Measurements from ENCODE around the gene PSMF1. TPM values are rescaled to one million over a fixed set of nuclear protein-coding genes. Genes with fewer than 3 reads are reported as not detected.

The PSMF1 gene
- total RNA-seq, 4 donors from 2014 or later, result 70.0 to 111 (median 89.0) TPM

DNA sequence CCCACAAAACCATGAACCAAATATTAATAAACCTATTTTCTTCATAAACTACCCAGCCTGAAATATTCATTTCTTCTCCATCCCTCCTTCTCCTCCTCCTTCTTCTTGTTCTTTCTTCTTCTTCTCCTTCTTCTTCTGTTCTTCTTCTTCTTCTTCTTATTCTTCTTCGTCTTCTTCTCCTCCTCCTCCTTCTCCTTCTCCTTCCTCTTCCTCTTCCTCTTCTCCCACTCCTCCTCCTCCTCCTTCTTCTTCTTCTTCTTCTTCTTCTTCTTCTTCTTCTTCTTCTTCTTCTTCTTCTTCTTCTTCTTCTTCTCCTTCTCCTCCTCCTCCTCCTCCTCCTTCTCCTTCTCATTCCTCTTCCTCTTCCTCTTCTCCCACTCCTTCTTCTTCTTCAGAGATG, 71.4 kb downstream of the PSMF1 start:
- Histone ChIP-seq H3K36me3 (no peaks in the 10 kb centered on the region), H3K27me3 (peaks cover 0 to 38% (median 4%) of the 10 kb centered on the region in 4 donors), H3K4me1 (peaks cover 5 to 16% (median 8%) of the 10 kb centered on the region in 3 donors), H3K27ac (no peak overlapping the region), H3K9me3 (no peaks in the 10 kb centered on the region), H3K4me3 (no peak overlapping the region)
- WGBS, 2 donors, result 56 to 71% methylated on average over 1 of the region's 1 CpG
- TF ChIP-seq POLR2A (IDR thresholded peaks at IDR 0.05), result no peak
- TF ChIP-seq, protein P1, sequence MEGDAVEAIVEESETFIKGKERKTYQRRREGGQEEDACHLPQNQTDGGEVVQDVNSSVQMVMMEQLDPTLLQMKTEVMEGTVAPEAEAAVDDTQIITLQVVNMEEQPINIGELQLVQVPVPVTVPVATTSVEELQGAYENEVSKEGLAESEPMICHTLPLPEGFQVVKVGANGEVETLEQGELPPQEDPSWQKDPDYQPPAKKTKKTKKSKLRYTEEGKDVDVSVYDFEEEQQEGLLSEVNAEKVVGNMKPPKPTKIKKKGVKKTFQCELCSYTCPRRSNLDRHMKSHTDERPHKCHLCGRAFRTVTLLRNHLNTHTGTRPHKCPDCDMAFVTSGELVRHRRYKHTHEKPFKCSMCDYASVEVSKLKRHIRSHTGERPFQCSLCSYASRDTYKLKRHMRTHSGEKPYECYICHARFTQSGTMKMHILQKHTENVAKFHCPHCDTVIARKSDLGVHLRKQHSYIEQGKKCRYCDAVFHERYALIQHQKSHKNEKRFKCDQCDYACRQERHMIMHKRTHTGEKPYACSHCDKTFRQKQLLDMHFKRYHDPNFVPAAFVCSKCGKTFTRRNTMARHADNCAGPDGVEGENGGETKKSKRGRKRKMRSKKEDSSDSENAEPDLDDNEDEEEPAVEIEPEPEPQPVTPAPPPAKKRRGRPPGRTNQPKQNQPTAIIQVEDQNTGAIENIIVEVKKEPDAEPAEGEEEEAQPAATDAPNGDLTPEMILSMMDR (IDR thresholded peaks at IDR 0.05), result no peak
- no peak for DNase-seq
- intact Hi-C loops (cut with DNase I), result no loop called here

- Histone ChIP-seq H3K4me3 (no peak overlapping the region), H3K36me3 (no peaks in the 10 kb centered on the region), H3K27ac (no peak overlapping the region), H3K27me3 (peaks cover 0 to 28% (median 0%) of the 10 kb centered on the region in 4 donors), H3K4me1 (peaks cover 0 to 6% (median 3%) of the 10 kb centered on the region in 3 donors), H3K9me3 (no peaks in the 10 kb centered on the region)
- 70 to 76% methylated on average over 2 to 3 of the region's 3 CpGs for WGBS, 2 donors
- no peak for DNase-seq
- intact Hi-C loops (cut with DNase I), result no loop called here
- TF ChIP-seq POLR2A (IDR thresholded peaks at IDR 0.05), result no peak
- TF ChIP-seq, protein P1 (IDR thresholded peaks at IDR 0.05), result no peak
Observed at GRCh38 chr20:1190847-1191246, 72.4 kb downstream of the PSMF1 start.

DNA sequence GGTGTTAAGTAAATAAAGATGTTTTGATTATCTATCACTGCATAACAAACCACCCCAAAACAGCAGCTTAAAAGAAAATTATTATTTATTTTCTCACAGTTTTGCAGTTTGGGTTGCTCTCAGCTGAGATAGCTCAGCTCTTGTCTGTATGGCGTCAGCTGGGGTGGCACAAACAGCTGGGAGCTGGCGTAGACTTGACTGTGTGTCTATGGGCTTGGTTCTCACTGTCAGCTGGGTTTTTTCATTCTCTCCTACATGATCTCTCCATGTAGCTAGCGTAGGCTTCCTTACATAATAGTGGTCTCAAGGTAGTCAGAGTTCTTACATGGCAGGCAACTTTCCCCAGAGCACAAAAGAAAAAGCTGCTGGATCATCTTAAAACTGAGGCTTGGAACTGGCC, 72.9 kb downstream of the PSMF1 start:
- DNase-seq, result no peak
- Histone ChIP-seq H3K4me3 (no peak overlapping the region), H3K27ac (no peak overlapping the region), H3K36me3 (no peaks in the 10 kb centered on the region), H3K4me1 (peaks cover 0 to 1% (median 0%) of the 10 kb centered on the region in 3 donors), H3K9me3 (no peaks in the 10 kb centered on the region), H3K27me3 (peaks cover 0 to 24% (median 0%) of the 10 kb centered on the region in 4 donors)
- no peak for TF ChIP-seq POLR2A (IDR thresholded peaks at IDR 0.05)
- TF ChIP-seq, protein P1 (IDR thresholded peaks at IDR 0.05), result no peak
- intact Hi-C loops (cut with DNase I), result no loop called here
- 52 to 57% methylated on average over 3 of the region's 3 CpGs for WGBS, 2 donors

DNA sequence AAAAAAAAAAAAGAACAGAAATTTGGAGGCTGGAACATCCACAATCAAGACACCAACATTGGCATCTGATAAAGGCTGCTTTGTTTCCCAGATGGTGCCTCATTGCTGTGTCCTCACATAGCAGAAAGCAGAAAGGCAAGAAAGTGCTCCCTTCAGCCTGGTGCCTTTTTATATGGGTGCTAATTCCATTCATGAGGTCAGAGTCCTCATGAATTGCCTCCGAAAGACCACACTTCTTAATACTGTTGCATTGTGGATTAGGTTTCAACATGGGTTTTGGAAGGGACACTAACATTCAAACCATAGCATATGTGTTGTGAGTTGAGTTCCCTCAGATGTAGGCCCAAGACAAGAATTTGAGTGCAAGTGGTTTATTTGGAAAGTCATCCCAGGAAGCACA, 76.8 kb downstream of the PSMF1 start:
- no peak for DNase-seq
- no peaks in the 10 kb centered on the region for H3K9me3 ChIP-seq
- H3K4me3 ChIP-seq, result no peak overlapping the region
- H3K27me3 ChIP-seq, result peaks cover 0 to 6% (median 0%) of the 10 kb centered on the region in 4 donors
- intact Hi-C loops (cut with DNase I), result no loop called here
- H3K36me3 ChIP-seq, result no peaks in the 10 kb centered on the region
- peaks cover 0 to 6% (median 0%) of the 10 kb centered on the region in 3 donors for H3K4me1 ChIP-seq
- WGBS, 2 donors, result 89 to 92% methylated on average over 1 of the region's 1 CpG
- TF ChIP-seq, protein P1 (IDR thresholded peaks at IDR 0.05), result no peak
- TF ChIP-seq POLR2A (IDR thresholded peaks at IDR 0.05), result no peak
- no peak overlapping the region for H3K27ac ChIP-seq

- intact Hi-C loops (cut with DNase I), result no loop called here
- 68 to 83% methylated on average over 2 of the region's 2 CpGs for WGBS, 2 donors
- H3K27me3 ChIP-seq, result peaks cover 0 to 5% (median 0%) of the 10 kb centered on the region in 4 donors
- H3K36me3 ChIP-seq, result no peaks in the 10 kb centered on the region
- no peak overlapping the region for H3K4me3 ChIP-seq
- TF ChIP-seq POLR2A (IDR thresholded peaks at IDR 0.05), result no peak
- TF ChIP-seq, protein P1 (IDR thresholded peaks at IDR 0.05), result no peak
- no peak for DNase-seq
- H3K27ac ChIP-seq, result no peak overlapping the region
- H3K9me3 ChIP-seq, result no peaks in the 10 kb centered on the region
- peaks cover 0 to 6% (median 0%) of the 10 kb centered on the region in 3 donors for H3K4me1 ChIP-seq
Observed at GRCh38 chr20:1196634-1197033, 78.2 kb downstream of the PSMF1 start.
